Psoas muscle (tissue), 8 donors: ENCODE measurements around the gene PACSIN2. TPM values are rescaled to one million over a fixed set of nuclear protein-coding genes. Genes with fewer than 3 reads are reported as not detected.

Experiments used
- ATAC-seq, 4 donors: fragments of 200-7000 bp; cut with Tn5 transposase; one replicate each; pipeline ENCODE4 v1.9.1; 2020; ENCODE audit warnings: moderate library complexity in 3 of 4, mild to moderate bottlenecking in 2 of 4
- DNase-seq, 2 donors: peaks; one replicate each; pipeline ENCODE4 v3.0.0-alpha.2; 2020
- H3K27ac ChIP-seq: fragments of 200-600 bp; one replicate; pipeline ENCODE4 v1.8.0; 2022
- H3K27me3 ChIP-seq, 3 donors: fragments of 200-600 bp in 1 of 3; one replicate each; pipeline versions ENCODE4 v1.6.1 to v1.8.0; 2013 to 2022; ENCODE audit warnings: low read length in 2 of 3, mild to moderate bottlenecking in 2 of 3, moderate library complexity in 1 of 3; ENCODE audit not compliant: insufficient read depth in 3 of 3
- H3K36me3 ChIP-seq, 2 donors: fragments of 200-600 bp in 1 of 2; one replicate each; pipeline versions ENCODE4 v1.6.1 to v1.8.0; 2013 to 2022; ENCODE audit warnings: low read depth in 1 of 2, mild to moderate bottlenecking in 1 of 2, moderate library complexity in 1 of 2; ENCODE audit not compliant: insufficient read depth in 1 of 2
- H3K4me1 ChIP-seq: fragments of 200-600 bp; one replicate; pipeline ENCODE4 v1.8.0; 2022
- H3K4me3 ChIP-seq: fragments of 200-600 bp; one replicate; pipeline ENCODE4 v1.8.0; 2022; ENCODE audit warnings: mild to moderate bottlenecking
- H3K9me3 ChIP-seq: fragments of 200-600 bp; one replicate; pipeline ENCODE4 v1.8.0; 2022
- WGBS, 3 donors: extraction: QIAGEN DNeasy Blood & Tissue Kit; methylation state at CpG; one replicate each; pipeline versions ENCODE4 v1.1.6 to v1.1.7; 2013; 5-methylcytosine and 5-hydroxymethylcytosine counted together
- intact Hi-C, 2 donors: fragments of 100-400 bp; cut with DNase I; formaldehyde crosslinking; loops; one replicate each; pipeline versions ENCODE4 v1.11.0 to v1.14.2; 2022
- polyA plus RNA-seq, 3 donors: library from polyadenylated mRNA; stranded (reverse); fragments of 200-250 nt; gene quantifications; one replicate each; pipeline ENCODE4 v1.2.3, GENCODE V29; 2013
- total RNA-seq, 4 donors: library from RNA; stranded (reverse); fragmentation: NEBNext Ultra II Directional in 2 of 4; extraction: Animal tissue kit (Norgen Biotek cat#: 25700) in 2 of 4; gene quantifications; one replicate each; pipeline versions ENCODE4 v1.2.1 to v1.2.4, GENCODE V29; 2021 to 2023
- TF ChIP-seq, protein P1 (sequence below): fragments of 200-600 bp; IDR thresholded peaks from one replicate; pipeline ENCODE4 v1.8.0; 2022; ENCODE audit warnings: antibody characterized with exemption
- donor health status: healthy with polysubstance abuse.
- donor health status: DM: no; HTN: no; CAD: no; lungs with moderate emphysema.
- donor health status: Bipolar disorder and iron deficiency.
- donor health status: healthy.
- donor health status: DM: yes; HTN: yes; CAD: no.
- donor health status: DM: no; HTN: no; CAD: no.
- donor health status: DM: no; HTN: no; CAD: no.
- donor health status: DM: yes; HTN: yes; CAD: no.

The PACSIN2 gene
- total and polyA plus RNA-seq, 7 donors, result 21.0 to 52.2 (median 31.4) TPM

DNA sequence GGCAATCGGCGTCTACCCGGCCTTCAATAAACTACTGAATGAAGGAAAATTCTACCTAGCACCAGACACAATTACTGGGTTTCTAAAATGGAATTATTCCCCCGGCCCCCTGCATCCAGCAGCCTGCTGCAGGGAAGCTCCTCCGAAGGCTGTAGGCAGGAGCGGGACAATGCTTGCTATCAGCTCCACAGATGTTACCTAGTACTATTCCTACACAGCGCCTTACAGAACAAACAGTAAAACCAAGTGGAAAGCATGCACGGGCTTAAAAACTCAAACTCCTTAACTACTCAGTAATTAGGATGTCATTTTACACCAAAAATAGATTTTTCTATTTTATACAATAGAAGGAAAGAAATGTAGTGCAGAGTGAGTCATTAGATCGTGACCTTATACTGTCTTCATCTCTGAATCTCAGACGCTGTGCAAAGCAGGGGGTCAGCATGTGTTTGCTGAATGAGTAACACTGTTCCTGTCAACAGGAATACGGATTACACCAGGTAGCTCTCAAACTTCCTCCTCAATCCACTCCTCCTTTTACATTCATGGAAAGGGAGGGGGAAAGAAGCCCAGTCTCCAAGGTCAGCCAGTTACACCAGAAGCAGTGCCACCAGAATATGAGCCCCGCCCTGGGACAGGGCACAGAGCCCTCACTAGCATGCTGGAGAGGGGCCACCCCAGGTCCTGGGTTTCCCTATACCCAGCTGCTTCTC lies 74.9 kb downstream of the PACSIN2 start:
- H3K4me3 ChIP-seq, result no peak overlapping the region
- DNase-seq (no peak), ATAC-seq (peak; percentile 49 to 72 (median 64))
- H3K27me3 ChIP-seq, result no peaks in the 10 kb centered on the region
- H3K36me3 ChIP-seq, result no peaks in the 10 kb centered on the region
- WGBS, 3 donors, result 49 to 61% (median 50%) methylated on average over 12 of the region's 12 CpGs
- peak overlapping the region; percentile 63 for H3K27ac ChIP-seq
- H3K9me3 ChIP-seq, result no peaks in the 10 kb centered on the region
- TF ChIP-seq, protein P1, sequence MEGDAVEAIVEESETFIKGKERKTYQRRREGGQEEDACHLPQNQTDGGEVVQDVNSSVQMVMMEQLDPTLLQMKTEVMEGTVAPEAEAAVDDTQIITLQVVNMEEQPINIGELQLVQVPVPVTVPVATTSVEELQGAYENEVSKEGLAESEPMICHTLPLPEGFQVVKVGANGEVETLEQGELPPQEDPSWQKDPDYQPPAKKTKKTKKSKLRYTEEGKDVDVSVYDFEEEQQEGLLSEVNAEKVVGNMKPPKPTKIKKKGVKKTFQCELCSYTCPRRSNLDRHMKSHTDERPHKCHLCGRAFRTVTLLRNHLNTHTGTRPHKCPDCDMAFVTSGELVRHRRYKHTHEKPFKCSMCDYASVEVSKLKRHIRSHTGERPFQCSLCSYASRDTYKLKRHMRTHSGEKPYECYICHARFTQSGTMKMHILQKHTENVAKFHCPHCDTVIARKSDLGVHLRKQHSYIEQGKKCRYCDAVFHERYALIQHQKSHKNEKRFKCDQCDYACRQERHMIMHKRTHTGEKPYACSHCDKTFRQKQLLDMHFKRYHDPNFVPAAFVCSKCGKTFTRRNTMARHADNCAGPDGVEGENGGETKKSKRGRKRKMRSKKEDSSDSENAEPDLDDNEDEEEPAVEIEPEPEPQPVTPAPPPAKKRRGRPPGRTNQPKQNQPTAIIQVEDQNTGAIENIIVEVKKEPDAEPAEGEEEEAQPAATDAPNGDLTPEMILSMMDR, result no peak
- intact Hi-C loops, result no loop called here
- peaks cover 60% of the 10 kb centered on the region for H3K4me1 ChIP-seq

DNA sequence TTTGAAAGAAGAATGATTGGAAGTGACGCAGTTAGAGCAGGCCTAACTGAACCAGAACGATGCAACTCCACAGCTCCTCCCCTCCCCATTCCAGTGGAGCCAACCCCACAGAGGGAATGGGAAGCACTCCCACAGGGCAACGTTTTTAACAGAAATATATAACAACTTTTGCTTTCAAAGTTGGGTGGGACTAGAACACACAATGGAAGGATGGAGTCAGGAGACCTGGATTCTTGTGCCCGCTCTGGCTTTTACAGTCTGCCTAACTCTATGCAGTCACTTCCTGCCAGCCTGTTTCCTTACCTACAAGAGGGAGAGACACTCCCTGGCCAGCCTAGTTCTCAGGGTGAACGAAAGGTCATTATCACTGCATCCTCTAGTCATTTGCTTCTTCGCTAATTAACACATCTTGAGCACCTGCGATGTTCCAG lies 75.5 kb downstream of the PACSIN2 start:
- ATAC-seq (no peak), DNase-seq (no peak)
- TF ChIP-seq, protein P1, result no peak
- whole genome bisulfite sequencing, 3 donors, result 60 to 67% (median 64%) methylated on average over 7 of the region's 7 CpGs
- no peaks in the 10 kb centered on the region for H3K27me3 ChIP-seq
- H3K4me1 ChIP-seq, result peaks cover 62% of the 10 kb centered on the region
- H3K4me3 ChIP-seq, result no peak overlapping the region
- H3K27ac ChIP-seq, result peak overlapping the region; percentile 63
- intact Hi-C loops, result no loop called here
- no peaks in the 10 kb centered on the region for H3K9me3 ChIP-seq
- no peaks in the 10 kb centered on the region for H3K36me3 ChIP-seq

- 76 to 86% (median 81%) methylated on average over 5 of the region's 5 CpGs for WGBS, 3 donors
- ATAC-seq, result no peak
- H3K27ac ChIP-seq, result peak overlapping the region; percentile 63
Observed at GRCh38 chr22:42938976-42939375, 76.0 kb downstream of the PACSIN2 start.

DNA sequence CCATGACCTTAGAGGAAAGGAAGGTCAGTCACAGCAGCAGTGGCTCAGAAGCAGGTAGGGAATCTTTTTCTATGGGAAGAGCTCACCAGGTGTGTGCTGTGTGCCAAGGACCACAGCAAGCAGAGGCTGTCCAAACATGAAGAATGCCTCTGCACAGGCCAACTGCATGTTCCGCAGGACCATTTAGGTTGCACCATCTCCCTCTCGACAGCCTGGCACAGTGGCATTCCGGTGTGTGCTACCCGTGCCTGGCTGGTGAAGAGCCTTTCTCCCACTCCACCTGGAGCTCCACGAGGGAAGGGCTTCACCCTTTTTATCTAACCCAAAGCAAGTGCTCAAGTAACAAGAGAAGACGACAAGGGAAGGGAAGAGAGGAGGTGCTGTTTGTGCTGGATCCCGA lies 76.5 kb downstream of the PACSIN2 start:
- Histone ChIP-seq H3K4me1 (peaks cover 62% of the 10 kb centered on the region), H3K27me3 (no peaks in the 10 kb centered on the region), H3K36me3 (no peaks in the 10 kb centered on the region), H3K27ac (peak overlapping the region; percentile 63), H3K9me3 (no peaks in the 10 kb centered on the region), H3K4me3 (no peak overlapping the region)
- ATAC-seq (no peak), DNase-seq (no peak)
- WGBS, 3 donors, result 73 to 76% (median 76%) methylated on average over 7 of the region's 7 CpGs
- TF ChIP-seq, protein P1, result no peak
- intact Hi-C loops, result no loop called here

More at GRCh38 chr22:42938976-42939375, 76.0 kb downstream of the PACSIN2 start:
- Histone ChIP-seq H3K27me3 (no peaks in the 10 kb centered on the region), H3K9me3 (no peaks in the 10 kb centered on the region), H3K4me1 (peaks cover 62% of the 10 kb centered on the region), H3K36me3 (no peaks in the 10 kb centered on the region), H3K4me3 (no peak overlapping the region)
- no peak for DNase-seq
- intact Hi-C loops, result no loop called here
- TF ChIP-seq, protein P1, result no peak
